ENCODE measurements around the gene RERG. TPM values are rescaled to one million over a fixed set of nuclear protein-coding genes. Genes with fewer than 3 reads are reported as not detected.

Gene RERG
- polyA plus RNA-seq, 1 donor from 2014 or later, result 0.87 TPM

DNA sequence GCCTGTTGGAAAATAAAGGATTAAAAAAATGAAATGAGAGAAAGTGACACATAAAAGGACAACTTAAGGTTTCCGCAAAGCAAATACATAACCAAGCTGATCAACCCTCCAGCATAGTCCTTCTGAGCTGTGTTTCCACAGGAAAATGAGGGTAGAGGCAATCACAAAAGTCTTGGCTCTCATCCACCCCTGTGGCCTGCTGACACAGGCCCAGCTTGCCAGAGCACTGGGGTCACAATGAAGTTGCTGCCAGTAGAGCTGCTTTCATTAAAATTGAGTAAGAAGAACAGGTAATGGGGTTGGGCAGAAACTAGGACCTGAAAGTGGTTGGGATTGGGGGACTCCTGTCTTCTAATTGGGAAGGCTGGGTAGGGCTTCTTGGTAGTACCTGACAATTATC is 65.9 kb downstream of the RERG start:
- no peaks in the 10 kb centered on the region for H3K36me3 ChIP-seq (ENCODE audit: insufficient read depth, low read length)
- H3F3A ChIP-seq (ENCODE audit: insufficient read depth, low read length, poor library complexity, severe bottlenecking), result no peaks in the 10 kb centered on the region
- no peak overlapping the region for H3K4me2 ChIP-seq (ENCODE audit: low read length)
- H2AFZ ChIP-seq (ENCODE audit: low read depth, low read length), result no peak overlapping the region
- H3K27me3 ChIP-seq (ENCODE audit: insufficient read depth, low read depth, low read length), result no peaks in the 10 kb centered on the region
- no peaks in the 10 kb centered on the region for H3K79me2 ChIP-seq (replicated peaks; ENCODE audit: insufficient read depth, low read length)
- no peaks in the 10 kb centered on the region for H3K9me3 ChIP-seq (ENCODE audit: low read length)
- H3K4me3 ChIP-seq (ENCODE audit: low read length), result no peak overlapping the region
- TF ChIP-seq MXI1 (conservative IDR thresholded peaks at IDR 0.05; ENCODE audit: poor library complexity, severe bottlenecking) (no peak), EP300 (conservative IDR thresholded peaks at IDR 0.05; ENCODE audit: poor library complexity, severe bottlenecking) (no peak)
- H3K9me2 ChIP-seq (ENCODE audit: insufficient read depth, low read length), result no peaks in the 10 kb centered on the region
- H3K27ac ChIP-seq (ENCODE audit: low read length), result no peak overlapping the region
- no peaks in the 10 kb centered on the region for H4K20me1 ChIP-seq (ENCODE audit: insufficient read depth)
- H3K9ac ChIP-seq (ENCODE audit: low read length), result no peak overlapping the region

DNA sequence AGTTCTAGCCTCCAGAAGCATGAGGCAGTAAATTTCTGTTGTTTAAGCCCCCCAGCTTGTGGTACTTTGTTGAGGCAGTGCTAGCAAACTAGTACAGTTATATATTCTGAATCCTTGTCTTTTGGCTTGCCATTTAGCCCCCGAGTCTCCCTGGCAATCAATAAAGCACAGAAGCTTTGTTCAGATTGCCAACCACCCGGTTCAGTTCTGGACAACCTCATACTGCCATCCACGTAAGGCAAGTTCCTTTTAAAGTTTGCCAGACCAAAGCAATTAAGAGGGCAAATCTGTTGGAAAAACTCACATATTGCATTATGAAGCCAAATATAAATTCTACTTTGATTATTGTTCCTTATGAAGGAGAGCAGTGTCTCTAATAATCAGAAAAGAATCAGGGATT is 67.1 kb downstream of the RERG start:
- H3K27ac ChIP-seq (ENCODE audit: low read length), result no peak overlapping the region
- H3K4me3 ChIP-seq (ENCODE audit: low read length), result no peak overlapping the region
- no peaks in the 10 kb centered on the region for H4K20me1 ChIP-seq (ENCODE audit: insufficient read depth)
- H3K36me3 ChIP-seq (ENCODE audit: insufficient read depth, low read length), result no peaks in the 10 kb centered on the region
- H3K9ac ChIP-seq (ENCODE audit: low read length), result no peak overlapping the region
- no peak overlapping the region for H2AFZ ChIP-seq (ENCODE audit: low read depth, low read length)
- TF ChIP-seq RAD21 (conservative IDR thresholded peaks at IDR 0.05), result no peak
- TF ChIP-seq SMC3 (conservative IDR thresholded peaks at IDR 0.05; ENCODE audit: poor library complexity), result no peak
- no peak for TF ChIP-seq TAF1 (IDR thresholded peaks at IDR 0.05; ENCODE audit: low read depth)
- TF ChIP-seq MXI1 (conservative IDR thresholded peaks at IDR 0.05; ENCODE audit: poor library complexity, severe bottlenecking), result no peak
- TF ChIP-seq, protein P1, sequence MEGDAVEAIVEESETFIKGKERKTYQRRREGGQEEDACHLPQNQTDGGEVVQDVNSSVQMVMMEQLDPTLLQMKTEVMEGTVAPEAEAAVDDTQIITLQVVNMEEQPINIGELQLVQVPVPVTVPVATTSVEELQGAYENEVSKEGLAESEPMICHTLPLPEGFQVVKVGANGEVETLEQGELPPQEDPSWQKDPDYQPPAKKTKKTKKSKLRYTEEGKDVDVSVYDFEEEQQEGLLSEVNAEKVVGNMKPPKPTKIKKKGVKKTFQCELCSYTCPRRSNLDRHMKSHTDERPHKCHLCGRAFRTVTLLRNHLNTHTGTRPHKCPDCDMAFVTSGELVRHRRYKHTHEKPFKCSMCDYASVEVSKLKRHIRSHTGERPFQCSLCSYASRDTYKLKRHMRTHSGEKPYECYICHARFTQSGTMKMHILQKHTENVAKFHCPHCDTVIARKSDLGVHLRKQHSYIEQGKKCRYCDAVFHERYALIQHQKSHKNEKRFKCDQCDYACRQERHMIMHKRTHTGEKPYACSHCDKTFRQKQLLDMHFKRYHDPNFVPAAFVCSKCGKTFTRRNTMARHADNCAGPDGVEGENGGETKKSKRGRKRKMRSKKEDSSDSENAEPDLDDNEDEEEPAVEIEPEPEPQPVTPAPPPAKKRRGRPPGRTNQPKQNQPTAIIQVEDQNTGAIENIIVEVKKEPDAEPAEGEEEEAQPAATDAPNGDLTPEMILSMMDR (IDR thresholded peaks at IDR 0.05; ENCODE audit: poor library complexity, severe bottlenecking), result no peak
- TF ChIP-seq POLR2AphosphoS5 (IDR thresholded peaks at IDR 0.05), result no peak
- TF ChIP-seq EP300 (conservative IDR thresholded peaks at IDR 0.05; ENCODE audit: poor library complexity, severe bottlenecking), result no peak
- TF ChIP-seq, protein P2, sequence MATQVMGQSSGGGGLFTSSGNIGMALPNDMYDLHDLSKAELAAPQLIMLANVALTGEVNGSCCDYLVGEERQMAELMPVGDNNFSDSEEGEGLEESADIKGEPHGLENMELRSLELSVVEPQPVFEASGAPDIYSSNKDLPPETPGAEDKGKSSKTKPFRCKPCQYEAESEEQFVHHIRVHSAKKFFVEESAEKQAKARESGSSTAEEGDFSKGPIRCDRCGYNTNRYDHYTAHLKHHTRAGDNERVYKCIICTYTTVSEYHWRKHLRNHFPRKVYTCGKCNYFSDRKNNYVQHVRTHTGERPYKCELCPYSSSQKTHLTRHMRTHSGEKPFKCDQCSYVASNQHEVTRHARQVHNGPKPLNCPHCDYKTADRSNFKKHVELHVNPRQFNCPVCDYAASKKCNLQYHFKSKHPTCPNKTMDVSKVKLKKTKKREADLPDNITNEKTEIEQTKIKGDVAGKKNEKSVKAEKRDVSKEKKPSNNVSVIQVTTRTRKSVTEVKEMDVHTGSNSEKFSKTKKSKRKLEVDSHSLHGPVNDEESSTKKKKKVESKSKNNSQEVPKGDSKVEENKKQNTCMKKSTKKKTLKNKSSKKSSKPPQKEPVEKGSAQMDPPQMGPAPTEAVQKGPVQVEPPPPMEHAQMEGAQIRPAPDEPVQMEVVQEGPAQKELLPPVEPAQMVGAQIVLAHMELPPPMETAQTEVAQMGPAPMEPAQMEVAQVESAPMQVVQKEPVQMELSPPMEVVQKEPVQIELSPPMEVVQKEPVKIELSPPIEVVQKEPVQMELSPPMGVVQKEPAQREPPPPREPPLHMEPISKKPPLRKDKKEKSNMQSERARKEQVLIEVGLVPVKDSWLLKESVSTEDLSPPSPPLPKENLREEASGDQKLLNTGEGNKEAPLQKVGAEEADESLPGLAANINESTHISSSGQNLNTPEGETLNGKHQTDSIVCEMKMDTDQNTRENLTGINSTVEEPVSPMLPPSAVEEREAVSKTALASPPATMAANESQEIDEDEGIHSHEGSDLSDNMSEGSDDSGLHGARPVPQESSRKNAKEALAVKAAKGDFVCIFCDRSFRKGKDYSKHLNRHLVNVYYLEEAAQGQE (IDR thresholded peaks at IDR 0.05; ENCODE audit: borderline replicate concordance), result no peak
- TF ChIP-seq EZH2 (IDR thresholded peaks at IDR 0.05; ENCODE audit: borderline replicate concordance, insufficient read depth, low read length, poor library complexity, severe bottlenecking), result no peak
- no peaks in the 10 kb centered on the region for H3F3A ChIP-seq (ENCODE audit: insufficient read depth, low read length, poor library complexity, severe bottlenecking)
- no peaks in the 10 kb centered on the region for H3K79me2 ChIP-seq (replicated peaks; ENCODE audit: insufficient read depth, low read length)
- H3K4me2 ChIP-seq (ENCODE audit: low read length), result no peak overlapping the region
- H3K9me2 ChIP-seq (ENCODE audit: insufficient read depth, low read length), result no peaks in the 10 kb centered on the region
- H3K9me3 ChIP-seq (ENCODE audit: low read length), result no peaks in the 10 kb centered on the region
- no peaks in the 10 kb centered on the region for H3K27me3 ChIP-seq (ENCODE audit: insufficient read depth, low read depth, low read length)

DNA sequence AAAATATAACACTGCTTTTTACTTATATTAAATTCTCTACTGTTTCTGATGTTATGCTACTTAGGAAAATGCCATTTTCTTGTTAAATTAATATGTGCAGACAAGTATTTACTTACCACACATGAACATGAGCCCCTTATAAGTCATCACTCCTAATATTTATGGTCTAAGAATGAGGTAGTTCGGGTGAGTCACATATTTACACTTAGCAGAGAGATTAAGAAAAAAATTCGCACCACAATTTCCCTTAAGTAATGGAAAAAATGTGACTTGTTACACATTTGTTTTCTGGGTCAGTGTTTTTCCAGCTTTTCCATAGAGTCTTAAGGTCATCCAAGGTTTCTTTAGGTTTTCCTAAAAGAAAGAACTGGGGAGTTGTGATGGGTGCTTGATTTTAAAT is 68.3 kb downstream of the RERG start:
- Histone ChIP-seq H3F3A (ENCODE audit: insufficient read depth, low read length, poor library complexity, severe bottlenecking) (no peaks in the 10 kb centered on the region), H3K4me3 (ENCODE audit: low read length) (no peak overlapping the region), H2AFZ (ENCODE audit: low read depth, low read length) (no peak overlapping the region), H4K20me1 (ENCODE audit: insufficient read depth) (no peaks in the 10 kb centered on the region), H3K4me2 (ENCODE audit: low read length) (no peak overlapping the region), H3K27me3 (ENCODE audit: insufficient read depth, low read depth, low read length) (no peaks in the 10 kb centered on the region), H3K79me2 (replicated peaks; ENCODE audit: insufficient read depth, low read length) (no peaks in the 10 kb centered on the region), H3K9me3 (ENCODE audit: low read length) (no peaks in the 10 kb centered on the region), H3K9ac (ENCODE audit: low read length) (no peak overlapping the region), H3K9me2 (ENCODE audit: insufficient read depth, low read length) (no peaks in the 10 kb centered on the region), H3K27ac (ENCODE audit: low read length) (no peak overlapping the region), H3K36me3 (ENCODE audit: insufficient read depth, low read length) (no peaks in the 10 kb centered on the region)
- TF ChIP-seq RAD21 (conservative IDR thresholded peaks at IDR 0.05) (no peak), EP300 (conservative IDR thresholded peaks at IDR 0.05; ENCODE audit: poor library complexity, severe bottlenecking) (no peak), POLR2AphosphoS5 (IDR thresholded peaks at IDR 0.05) (no peak), TAF1 (IDR thresholded peaks at IDR 0.05; ENCODE audit: low read depth) (no peak), EZH2 (IDR thresholded peaks at IDR 0.05; ENCODE audit: borderline replicate concordance, insufficient read depth, low read length, poor library complexity, severe bottlenecking) (no peak), SMC3 (conservative IDR thresholded peaks at IDR 0.05; ENCODE audit: poor library complexity) (no peak), MXI1 (conservative IDR thresholded peaks at IDR 0.05; ENCODE audit: poor library complexity, severe bottlenecking) (no peak)
- TF ChIP-seq, protein P1 (IDR thresholded peaks at IDR 0.05; ENCODE audit: poor library complexity, severe bottlenecking), result no peak
- TF ChIP-seq, protein P2 (IDR thresholded peaks at IDR 0.05; ENCODE audit: borderline replicate concordance), result no peak

All from neural cell (in vitro differentiated cells).